Stomach (tissue), 4 donors: Measurements from ENCODE around the gene TMOD2.

Source experiments
- CTCF ChIP-seq, 7 experiments: fragments of 450-650 bp in 4 of 7; fragments of 200-600 bp in 3 of 7; sonication (generic) in 3 of 7; IDR thresholded peaks; one replicate each; pipeline ENCODE4 v1.5.1; 2016 to 2019; ENCODE audit warnings: antibody characterized with exemption in 7 of 7, control low read depth in 2 of 7, mild to moderate bottlenecking in 1 of 7
- EP300 ChIP-seq: sonication (generic); formaldehyde crosslinking; IDR thresholded peaks from one replicate; pipeline ENCODE4 v1.6.1; 2017; ENCODE audit warnings: antibody characterized with exemption
- POLR2A ChIP-seq, 4 donors: fragments of 450-650 bp; IDR thresholded peaks; one replicate each; pipeline ENCODE4 v1.6.1; 2016; ENCODE audit warnings: antibody characterized with exemption in 4 of 4, control low read depth in 2 of 4, mild to moderate bottlenecking in 1 of 4, moderate library complexity in 1 of 4
- POLR2AphosphoS5 ChIP-seq, 3 donors: sonication (generic); formaldehyde crosslinking; IDR thresholded peaks; one replicate each; pipeline ENCODE4 v1.6.1; 2016; ENCODE audit warnings: antibody characterized with exemption in 3 of 3

GRCh38 chr15:51736751-51737521, 14.5 kb upstream of the TMOD2 start:
- TF ChIP-seq POLR2A (IDR thresholded peaks at IDR 0.05) (no peak), CTCF (IDR thresholded peaks at IDR 0.05) (no peak), EP300 (no peak), POLR2AphosphoS5 (IDR thresholded peaks at IDR 0.05) (no peak)
